Activated CD4-positive, CD25-positive, alpha-beta regulatory T cell treated with anti-CD3 and anti-CD28 coated beads, Interleukin-2, amount 50 U/mL, for 72 hours (primary cell): Measurements from ENCODE around the gene PIGH.
"Not testable (repeated sequence)": the region's sequence is repeated elsewhere in the genome, so short reads cannot be mapped to it uniquely, and the experiment has no call there.

Experiments used
- DNase-seq: peaks from one replicate; pipeline ENCODE4 v3.0.0; 2021

PIGH gene

GRCh38 chr14:67544590-67544989 lies 55.5 kb downstream of the PIGH start:
- DNase-seq, result no peak

- not testable (repeated sequence) for DNase-seq
Observed at GRCh38 chr14:67542620-67543019, 57.4 kb downstream of the PIGH start.

GRCh38 chr14:67541448-67542387 lies 58.4 kb downstream of the PIGH start:
- no peak for DNase-seq
